ENCODE results near the gene NOS1AP.

NOS1AP gene

DNA sequence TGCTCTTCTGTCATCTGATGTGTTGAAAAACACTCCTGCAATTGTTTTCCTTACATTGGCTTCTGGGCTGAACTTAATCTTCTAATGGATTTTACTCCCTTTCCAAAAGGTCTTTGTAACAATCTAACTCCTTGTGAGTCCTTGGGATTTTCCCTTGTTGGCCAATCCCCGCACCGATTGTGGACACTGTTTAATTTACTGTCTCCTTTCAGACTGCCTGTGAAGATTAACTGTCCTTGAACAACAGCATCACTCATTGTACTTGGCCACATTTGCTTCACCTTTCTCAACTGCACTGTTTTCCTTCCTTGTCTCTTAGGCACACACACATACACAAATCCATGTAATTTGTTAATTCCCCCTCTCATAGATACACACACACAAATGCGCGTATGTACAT lies 186.8 kb downstream of the NOS1AP start:
- no peak for DNase-seq (ENCODE audit: low spot score)

DNA sequence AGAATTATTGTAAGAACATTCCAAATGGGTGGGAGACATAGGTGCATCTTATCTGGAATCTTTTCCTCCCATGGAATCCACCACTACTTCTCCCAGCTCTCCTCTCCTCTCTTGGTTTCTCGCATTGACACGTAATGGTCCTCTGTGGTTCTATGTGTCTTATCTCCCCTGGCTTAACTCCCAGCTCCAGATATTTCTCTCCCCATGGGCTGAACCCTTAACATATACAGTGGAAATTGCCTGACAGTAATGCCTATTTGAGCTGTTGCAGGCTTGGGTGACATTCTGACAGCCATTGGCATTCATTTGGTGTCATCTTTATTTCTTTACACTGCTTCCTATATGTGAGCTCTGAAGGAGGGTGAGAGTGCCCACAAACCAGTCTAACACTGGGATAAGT lies 188.9 kb downstream of the NOS1AP start:
- DNase-seq (ENCODE audit: low spot score): no peak

DNA sequence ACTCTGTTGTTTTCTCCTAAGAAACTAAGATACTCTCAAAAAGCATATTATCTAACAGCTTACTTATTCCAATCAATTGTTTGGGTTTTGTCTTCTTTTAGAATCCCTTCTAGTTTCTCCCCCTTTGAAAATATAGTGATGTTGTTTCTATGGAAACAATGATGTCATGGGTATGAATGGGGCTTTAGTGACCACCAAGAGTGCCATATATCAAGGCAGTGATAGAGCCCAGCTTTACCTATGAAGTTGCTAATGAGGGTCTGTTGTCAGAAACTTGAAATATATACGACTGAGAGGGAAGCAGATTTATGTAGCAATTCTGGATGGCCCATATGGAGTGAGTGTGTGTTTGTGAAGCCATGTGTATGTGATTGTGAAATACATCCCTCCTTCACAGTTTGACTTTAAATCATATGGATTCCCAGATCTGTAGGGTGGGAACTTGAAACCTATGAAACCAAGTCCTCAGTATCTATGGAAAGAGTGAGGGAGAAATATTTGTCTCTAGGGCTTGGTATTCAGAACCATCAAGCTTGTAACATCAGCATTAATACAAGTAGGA lies 190.5 kb downstream of the NOS1AP start:
- DNase-seq (ENCODE audit: low spot score): no peak

DNA sequence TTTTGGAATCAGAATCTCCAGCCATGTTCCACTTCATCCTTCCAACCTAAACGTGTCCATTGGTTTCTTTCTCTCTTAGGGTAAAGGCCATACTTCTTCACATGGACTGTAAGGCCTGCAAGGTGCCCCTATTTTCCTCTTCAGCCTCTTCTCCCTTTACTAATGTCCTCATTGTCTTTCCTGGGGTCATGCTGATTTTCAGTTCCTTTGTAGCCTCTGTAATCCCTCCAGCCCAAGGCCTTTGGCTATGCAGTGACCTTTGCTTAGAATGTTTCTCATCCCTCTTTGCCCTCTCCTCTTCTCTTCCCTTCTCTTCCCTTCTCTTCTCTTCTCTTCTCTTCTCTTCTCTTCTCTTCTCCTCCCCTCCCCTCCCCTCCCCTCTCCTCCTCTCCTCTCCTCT lies 194.6 kb downstream of the NOS1AP start:
- DNase-seq (ENCODE audit: low spot score): no peak

DNA sequence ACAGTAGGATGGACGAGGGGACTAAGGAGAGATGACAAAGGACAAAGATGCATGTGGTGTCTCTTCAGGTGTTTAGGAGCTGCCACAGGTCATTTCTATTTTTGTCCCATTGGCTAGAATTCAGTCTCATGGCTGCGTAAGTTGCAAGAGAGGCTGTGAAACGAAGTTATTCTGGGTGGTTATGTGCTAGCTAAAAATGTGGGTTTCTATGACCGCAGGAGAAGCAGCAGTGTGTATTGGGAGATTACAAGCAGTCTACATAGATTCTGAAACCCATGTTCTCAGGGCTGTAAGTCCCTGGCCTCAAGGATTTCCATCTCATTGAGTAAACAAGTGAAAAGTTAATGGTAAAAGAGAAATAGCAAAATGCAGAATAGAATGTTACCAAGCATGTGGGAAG lies 196.5 kb downstream of the NOS1AP start:
- no peak for DNase-seq (ENCODE audit: low spot score)

DNA sequence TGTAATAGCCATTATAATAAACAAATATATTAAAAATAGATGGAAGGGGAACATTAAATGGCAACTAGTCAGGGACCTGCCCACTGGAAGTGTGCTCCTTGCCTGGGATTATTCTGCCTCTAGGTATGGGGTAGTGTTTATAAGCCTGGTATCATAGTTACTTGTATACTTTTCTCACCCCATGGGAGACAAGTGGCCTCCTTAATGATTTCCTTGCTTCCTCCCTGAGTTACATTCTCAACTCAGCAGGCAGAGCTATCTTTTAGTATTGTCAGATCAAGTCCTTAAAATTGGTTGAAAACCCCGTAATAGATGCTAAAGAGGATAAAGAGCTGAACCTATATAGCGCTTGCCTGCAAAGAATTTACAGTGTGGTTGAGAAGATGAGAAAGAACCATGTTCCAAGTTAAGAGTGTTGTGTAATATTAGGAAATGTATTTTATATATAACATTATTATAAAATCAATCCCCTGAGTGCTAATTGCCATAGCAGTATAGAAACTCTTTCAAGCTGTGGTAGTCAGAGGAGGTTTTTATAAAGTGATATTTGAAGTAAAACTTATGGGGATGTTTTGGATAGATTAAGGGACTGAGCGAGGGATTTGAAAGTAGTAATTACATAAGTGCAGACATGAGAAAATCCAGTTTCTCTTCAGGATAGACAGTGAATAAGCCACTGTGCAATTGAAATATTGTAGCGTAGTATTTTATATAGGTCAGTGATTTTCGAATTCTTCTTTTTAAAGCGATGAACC lies 200.7 kb downstream of the NOS1AP start:
- no peak for DNase-seq (ENCODE audit: low spot score)

DNA sequence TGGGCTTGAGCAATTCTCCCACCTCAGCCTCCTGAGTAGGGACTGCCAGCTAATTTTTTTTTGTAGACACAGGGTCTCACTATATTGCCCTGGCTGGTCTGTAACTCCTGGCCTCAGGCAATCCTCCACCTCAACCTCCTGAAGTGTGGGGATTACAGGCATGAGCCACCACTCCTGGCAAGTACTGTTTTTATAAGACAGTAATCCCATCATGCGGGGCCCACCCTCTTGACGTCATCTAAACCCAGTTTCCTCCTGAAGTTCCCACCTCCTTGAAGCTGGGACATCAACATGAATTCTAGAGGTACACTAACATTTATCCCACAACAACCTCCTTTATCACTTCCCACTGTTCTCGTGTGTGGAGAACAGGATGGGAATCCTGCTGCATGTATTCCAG lies 202.5 kb downstream of the NOS1AP start:
- DNase-seq (ENCODE audit: low spot score): no peak

DNA sequence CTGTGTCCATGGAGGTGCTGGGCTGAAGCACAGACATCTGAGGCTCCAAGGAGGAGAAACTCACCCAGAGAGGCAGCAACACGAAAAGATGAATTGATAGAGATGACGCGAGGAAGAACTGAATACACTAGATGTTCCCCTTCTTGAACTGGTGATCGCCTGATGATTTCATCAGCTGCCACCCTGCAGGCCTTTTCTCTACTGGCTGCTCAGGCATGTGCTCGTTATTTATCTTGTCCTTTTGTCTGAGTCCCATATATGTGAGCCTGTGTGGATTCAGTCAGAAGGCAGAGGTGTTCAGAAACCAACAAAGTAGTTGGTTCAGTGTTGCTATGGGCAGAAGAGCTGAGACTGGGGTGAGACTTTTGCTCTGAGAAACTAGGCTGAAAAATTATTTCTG lies 202.9 kb downstream of the NOS1AP start:
- DNase-seq (ENCODE audit: low spot score): no peak

DNA sequence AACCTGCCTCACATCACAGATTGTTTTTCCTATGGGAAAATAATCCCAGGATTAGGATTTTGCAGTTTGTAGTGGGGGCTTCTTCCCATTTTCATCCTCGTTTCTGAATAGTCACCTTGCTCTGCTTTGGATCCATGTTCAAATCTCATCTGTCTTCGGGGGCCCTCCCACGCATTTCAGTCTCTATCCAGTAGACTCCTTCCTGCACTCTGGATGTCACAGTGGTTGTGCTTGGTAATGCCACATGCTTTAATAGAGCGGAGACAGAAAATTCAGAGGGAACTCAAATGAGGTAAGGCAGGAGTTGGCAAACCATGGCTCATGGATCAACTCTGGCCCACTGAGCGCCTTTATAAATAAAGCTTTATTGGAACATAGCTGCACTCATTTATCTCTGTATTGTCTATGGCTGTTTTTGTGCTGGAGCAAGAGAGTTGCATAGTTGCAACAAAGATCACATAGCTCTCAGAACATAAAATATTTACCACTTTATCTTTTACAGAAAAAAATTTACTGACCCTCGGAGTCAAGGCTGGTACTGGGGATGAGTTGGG lies 206.2 kb downstream of the NOS1AP start:
- no peak for DNase-seq (ENCODE audit: low spot score)

DNA sequence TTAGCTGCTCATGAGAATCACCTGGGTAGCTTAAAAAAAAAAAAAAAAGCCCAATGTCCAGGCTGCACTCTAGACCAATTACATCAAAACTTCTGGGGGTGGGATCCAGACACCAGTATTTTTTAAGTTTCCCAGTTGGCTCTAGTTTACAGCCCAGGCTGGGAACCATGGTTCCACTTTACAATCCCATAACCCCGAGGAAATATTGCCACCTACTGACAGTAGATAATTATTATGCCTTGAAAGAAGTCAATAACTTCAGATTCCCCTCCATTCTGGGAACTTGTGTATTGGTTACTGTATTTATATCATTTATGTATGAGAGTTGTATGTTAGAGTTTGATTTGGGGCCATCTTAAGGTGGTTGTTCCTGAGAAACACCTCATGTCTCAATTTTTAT lies 207.0 kb downstream of the NOS1AP start:
- peak; percentile 44 for DNase-seq (ENCODE audit: low spot score)

DNA sequence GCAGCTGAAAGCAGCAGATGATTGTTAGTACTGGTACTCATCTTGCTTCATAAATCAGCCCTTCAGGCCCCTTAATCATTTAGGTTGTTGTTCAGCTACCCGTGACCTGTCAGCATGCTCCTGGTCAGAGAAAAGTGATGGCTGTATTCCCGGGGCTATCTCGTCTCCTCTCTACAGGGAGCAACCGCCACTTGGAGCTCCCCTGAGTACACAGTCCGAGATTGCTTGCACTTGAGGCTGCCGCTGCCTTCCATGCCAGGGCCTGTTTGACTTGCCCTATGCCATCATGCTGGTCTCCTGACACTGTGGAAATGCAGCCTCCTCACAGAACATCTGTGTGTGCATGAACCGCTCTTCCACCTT lies 209.6 kb downstream of the NOS1AP start:
- no peak for DNase-seq (ENCODE audit: low spot score)

DNA sequence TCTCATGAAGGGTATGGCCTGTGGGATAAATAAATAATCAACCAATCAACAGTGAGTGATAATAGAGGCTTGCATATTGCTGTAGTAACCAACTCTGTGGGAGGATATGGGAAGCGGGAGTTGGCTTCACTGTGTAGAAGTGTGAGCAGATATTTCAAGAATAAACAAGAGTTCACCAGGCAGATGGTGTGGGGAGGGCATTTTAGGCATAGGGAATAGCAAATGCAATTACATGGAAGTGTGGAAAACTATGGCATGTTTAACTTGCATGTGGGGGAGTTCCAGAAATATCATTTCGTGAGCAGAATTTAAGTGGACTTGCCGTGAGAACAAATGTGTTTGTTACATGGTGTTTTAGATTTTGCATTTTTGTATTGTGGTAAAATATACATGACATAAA lies 211.9 kb downstream of the NOS1AP start:
- no peak for DNase-seq (ENCODE audit: low spot score)

DNA sequence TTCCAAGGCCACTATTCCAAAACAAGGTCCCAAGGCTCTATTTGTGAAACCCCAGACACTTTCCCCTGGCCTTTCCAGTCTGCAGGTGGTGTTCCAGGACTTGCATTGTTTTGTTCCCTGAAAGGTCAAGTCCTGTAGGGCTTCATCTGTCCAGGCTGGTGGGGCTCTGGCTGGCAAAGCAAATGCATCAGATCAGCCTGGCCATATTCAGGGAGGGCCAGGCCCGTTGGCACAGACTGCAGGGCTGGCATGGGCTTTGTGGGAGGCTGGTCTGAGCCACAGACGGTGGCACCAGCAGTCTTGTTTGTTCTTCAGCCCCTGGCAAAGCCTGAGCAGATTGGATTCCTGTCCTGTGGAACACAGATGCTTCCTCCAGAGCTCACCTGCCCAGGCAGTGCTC lies 214.2 kb downstream of the NOS1AP start:
- no peak for DNase-seq (ENCODE audit: low spot score)

DNA sequence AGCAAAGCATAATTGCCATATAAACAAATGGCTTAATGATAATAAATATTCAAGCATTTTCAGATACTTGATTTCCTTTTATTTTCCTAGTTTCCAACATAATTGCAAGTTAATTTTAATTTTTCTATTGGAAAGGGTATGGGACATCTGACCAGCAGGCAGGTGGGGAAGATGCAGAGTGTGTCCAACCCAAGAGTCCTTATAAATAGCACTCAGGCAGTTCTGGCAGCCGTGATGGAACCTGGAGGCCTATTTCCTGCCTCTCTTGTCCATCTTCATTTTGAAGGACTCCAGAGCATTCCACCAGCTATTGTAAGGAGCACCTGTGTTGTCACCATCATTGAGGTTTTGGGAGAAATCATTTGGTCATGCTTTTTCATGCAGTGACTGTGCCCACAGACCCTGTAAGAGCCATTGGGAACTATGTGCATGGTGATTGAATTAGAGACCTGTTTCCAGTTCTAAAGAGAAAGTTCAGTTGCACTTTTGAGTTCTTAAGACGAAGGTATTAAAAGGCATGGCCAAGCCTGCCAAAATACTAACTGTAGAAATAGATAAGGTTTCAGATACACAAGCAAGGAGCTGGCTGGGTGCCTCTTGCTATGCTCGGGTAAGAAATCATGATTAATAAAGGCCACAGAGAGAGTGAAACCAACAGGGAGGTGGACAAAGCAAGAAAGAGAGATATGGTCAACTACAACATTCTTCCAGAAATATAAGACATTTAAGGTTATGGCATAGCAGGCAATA lies 214.9 kb downstream of the NOS1AP start:
- DNase-seq (ENCODE audit: low spot score): no peak

DNA sequence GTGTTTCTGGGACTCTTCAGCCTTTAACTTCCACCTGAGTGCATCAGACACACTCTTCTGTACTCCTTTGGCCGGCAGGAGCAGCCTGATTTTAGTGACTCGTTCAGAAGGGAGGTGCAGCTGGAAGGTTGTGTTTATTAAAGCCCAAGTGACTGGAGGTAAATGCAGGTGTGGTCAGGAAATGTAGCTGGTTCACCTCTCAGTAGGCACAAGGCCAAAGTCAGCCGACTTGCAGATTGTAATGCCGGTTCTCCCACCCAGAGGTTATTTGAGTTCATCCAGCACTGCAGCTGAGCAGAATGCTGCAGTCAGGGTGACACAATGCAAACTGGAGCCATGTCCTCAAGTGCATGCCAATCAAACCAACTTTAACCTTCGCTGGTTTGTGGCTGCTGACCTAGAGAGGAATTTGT lies 215.7 kb downstream of the NOS1AP start:
- peak; percentile 55 for DNase-seq (ENCODE audit: low spot score)

DNA sequence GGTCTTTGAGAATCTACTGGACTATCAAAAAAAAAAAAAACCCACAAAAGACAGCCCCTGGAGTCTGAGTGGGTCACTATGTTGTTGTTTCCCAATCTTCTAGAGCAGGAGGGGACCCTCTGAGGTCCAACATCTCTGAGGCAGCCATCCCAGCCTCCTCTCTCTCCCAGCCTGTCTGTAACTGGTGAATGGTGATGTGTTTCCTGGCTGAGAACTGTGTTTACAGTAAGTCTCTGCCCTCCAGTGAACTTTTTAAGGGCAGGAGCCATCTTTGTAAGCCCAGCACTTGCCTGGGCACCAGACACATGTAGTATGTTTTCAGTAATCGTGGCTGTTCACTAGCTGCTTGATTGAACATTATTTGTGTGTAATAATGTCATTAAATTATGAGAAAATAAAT lies 221.5 kb downstream of the NOS1AP start:
- DNase-seq (ENCODE audit: low spot score): no peak

DNA sequence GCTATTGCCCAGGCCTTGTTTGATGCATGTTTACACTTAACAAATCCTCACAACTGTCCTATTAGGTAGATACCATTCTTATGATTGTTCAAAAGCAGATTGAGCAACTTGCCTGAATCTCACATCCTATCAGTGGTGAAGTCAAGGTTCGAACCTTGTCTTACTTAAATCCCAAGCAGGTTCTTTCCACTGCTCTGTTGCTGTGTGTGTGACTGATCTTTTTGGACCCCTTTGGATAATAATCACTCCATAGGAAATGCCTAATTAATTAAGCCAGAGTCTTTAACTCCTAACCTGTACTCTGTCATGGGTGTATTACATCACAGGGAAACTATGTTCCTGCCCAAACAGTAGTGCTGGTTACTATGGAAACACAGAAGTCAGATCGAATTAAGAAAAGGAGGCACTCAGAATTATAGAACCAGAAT lies 222.9 kb downstream of the NOS1AP start:
- no peak for DNase-seq (ENCODE audit: low spot score)

DNA sequence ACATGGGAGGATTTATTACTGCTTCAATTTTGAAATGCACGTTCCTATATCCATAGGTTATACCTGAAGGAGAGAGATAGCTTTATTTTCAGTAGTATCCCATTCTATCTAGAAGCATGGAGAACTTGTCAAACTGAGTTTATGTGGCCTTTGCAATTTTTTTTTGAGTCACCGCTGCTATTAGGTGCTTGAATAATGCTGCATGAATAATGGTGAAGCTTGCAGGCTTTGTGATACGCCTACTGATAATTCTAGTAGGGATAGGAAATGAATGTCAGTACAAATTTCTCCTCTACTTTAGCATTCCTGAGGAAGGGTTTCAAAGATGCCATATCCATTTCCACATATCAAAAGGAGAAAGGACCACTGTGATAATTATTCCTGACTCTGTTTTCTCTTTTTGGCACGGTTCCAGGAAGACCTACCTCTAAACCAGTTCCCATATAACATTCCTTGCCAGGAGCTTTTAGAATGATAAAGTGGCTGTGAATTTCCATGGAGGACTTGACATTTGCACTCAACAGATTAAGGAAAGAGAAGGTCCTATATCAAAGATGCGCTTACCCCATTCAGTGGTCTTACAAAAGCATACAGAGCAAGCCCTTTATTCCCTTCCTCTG lies 223.7 kb downstream of the NOS1AP start:
- DNase-seq (ENCODE audit: low spot score): no peak

DNA sequence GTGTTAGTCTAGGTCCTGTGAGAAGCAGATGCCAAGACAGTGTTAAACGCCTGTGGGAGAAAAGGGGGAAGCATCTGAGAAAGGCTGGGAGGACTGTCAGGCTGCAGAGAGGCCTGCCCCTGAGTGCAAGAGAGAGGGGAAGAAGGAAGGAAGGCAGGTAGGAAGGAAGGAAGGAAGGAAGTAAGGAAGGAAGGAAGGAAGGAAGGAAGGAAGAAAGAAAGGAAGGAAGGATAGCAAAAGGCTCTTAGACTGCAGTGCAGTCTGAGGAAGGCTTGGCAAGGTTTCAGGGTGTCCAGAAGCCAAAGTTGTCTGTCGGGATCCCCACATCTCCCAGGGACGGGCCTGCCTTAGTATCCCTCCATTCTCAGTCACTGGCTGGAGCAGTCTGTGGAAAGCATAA lies 224.5 kb downstream of the NOS1AP start:
- DNase-seq (ENCODE audit: low spot score): no peak

DNA sequence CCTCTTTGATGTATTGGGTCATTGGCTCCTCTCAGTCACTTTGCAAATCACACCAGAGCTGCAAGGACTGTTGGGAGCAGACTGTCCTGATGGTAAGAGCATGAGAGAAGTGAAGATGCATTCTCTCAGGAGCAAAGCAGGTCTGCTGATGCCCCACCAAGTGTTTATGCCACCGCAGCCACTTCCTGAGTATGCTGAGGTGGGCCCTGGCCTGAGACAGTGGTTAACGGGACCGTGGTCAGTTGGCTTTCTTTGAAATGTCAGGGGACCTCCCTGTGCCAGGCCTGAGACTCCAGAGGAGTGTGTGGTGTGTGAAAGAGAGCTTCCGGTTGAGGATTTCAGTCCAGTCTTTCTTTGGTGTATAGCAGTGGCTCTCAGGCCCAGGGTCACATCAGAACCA lies 227.7 kb downstream of the NOS1AP start:
- no peak for DNase-seq (ENCODE audit: low spot score)

DNA sequence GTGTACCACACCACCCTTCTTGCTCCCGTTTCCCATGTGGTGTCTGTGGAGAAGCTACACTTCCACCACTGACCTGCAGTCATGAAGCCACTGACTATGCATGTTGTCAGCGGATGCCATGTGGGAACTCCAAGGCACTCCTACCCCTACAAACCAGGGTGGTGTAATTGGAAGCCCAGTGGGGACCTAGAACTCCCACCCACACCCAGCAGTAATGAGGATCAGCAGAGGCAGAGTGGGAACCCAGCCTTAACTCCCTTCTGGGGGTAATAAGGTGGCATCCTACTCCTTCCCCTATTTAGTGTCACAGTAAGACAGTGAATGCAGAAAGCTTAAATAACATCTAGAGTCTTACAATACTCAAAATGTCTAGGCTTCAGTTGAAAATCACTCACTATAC lies 228.8 kb downstream of the NOS1AP start:
- no peak for DNase-seq (ENCODE audit: low spot score)

DNA sequence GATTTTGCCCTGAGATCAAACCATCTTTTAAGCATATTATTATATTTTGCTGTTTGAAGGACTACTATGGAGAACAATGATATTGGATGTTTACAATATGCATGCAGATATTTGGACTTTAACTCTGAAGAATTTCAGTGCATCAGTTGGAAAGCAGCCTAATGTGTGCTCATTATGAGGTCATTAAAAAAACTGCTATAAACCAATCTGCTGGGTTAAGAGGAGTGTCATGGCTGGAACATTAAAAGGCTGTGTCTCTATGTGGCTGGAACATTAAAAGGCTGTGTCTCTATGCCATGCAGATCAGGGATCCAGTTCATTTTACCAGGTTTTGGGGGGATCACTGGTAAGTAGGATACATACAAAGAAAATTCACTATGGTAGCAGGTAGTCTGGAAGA lies 229.5 kb downstream of the NOS1AP start:
- no peak for DNase-seq (ENCODE audit: low spot score)

All from HuH-7 (cell line).